Measurements from ENCODE around the gene NTN3.

The NTN3 gene

DNA sequence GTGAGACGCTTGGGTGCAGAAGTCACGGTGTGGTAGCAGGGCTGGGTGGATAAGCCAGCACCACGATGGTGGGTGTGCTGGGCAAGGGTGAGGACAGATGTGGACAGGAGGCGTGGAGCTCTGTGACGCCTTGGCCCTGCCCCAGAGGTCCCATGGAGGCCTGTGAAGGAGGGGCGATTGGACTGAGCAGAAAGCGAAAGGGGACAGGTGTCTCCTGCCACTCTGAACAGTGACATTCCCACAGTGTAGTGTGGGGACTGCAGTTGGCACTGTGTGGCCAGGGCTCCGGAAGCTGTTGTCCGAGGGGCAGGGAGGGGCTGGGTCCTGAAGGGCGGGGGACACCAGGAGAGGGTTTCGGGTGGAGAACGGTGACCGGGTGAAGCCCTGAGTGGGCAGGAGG is 11.2 kb downstream of the NTN3 start:
- Mint-ChIP-seq H3K27me3 (ENCODE audit: low read depth) (no peaks in the 10 kb centered on the region), H3K9me3 (no peaks in the 10 kb centered on the region), H3K4me3 (peak overlapping the region in 2 of 3 experiments; percentile 35 to 37), H3K36me3 (ENCODE audit: low read depth) (no peaks in the 10 kb centered on the region), H3K4me1 (peaks cover 61% of the 10 kb centered on the region), H3K27ac (peak overlapping the region; percentile 30 to 91 (median 76))
- no peak for TF ChIP-seq CTCF (IDR thresholded peaks at IDR 0.05; ENCODE audit: unreplicated experiment in 3 of 3)

- TF ChIP-seq CTCF (IDR thresholded peaks at IDR 0.05; ENCODE audit: unreplicated experiment in 3 of 3), result no peak
- H3K4me1 Mint-ChIP-seq, result peaks cover 63% of the 10 kb centered on the region
- no peaks in the 10 kb centered on the region for H3K27me3 Mint-ChIP-seq (ENCODE audit: low read depth)
- H3K36me3 Mint-ChIP-seq (ENCODE audit: low read depth), result no peaks in the 10 kb centered on the region
- peak overlapping the region; percentile 44 to 91 (median 76) for H3K27ac Mint-ChIP-seq
- no peaks in the 10 kb centered on the region for H3K9me3 Mint-ChIP-seq
- H3K4me3 Mint-ChIP-seq, result peak overlapping the region; percentile 18 to 47 (median 36)
Observed at GRCh38 chr16:2482708-2483534, 11.8 kb downstream of the NTN3 start.

DNA sequence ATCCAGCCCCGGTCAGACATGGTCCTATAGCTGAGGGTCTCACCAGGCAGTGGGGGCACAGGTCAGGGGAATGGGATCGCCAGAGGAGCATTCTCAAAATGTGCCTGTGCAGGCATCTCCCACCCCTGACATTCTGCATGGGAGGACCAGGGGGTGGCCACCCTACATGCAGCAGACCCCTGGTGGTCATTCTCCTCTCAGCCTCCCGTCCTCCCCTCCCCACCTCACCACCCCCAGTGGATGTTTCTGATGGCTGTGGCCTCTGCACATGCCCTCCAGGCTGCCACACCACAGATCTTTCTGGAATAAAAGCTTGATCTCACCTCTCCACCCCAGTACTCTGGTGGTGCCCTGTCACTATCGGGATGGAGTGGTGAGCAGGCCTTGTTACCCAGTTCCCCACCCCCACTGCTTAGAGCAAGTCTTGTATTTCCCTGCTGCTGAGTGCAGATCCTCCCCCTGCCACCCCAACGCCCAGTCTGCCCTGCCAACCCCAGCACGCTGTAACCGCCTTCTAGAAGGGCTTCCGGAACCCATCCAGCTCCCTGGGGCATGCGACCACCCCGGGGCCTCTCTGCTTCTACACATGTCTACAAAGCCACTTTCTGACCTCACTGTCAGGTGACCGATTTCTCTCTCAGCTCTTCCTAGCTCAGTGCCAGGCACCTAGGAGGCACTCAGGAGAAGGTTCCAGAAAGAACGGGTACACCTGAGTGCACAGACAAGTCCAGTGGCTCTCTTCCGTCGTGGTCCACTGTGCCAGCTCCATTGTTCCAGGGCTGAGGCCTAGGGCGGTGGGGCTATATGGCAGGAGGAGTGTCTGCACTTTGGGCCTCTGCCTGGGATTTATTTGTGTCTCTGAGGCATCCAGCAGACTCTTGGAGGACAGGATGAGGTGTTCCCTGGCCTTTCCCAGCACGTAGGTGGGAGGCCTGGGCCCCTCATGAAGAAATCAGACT is 13.1 kb downstream of the NTN3 start:
- H3K27ac Mint-ChIP-seq, result peak overlapping the region; percentile 71 to 91 (median 85)
- H3K4me1 Mint-ChIP-seq, result peaks cover 62% of the 10 kb centered on the region
- H3K4me3 Mint-ChIP-seq, result peak overlapping the region in 1 of 3 experiments; percentile 47
- no peak for TF ChIP-seq CTCF (IDR thresholded peaks at IDR 0.05; ENCODE audit: unreplicated experiment in 3 of 3)
- no peaks in the 10 kb centered on the region for H3K36me3 Mint-ChIP-seq (ENCODE audit: low read depth)
- no peaks in the 10 kb centered on the region for H3K27me3 Mint-ChIP-seq (ENCODE audit: low read depth)
- H3K9me3 Mint-ChIP-seq, result no peaks in the 10 kb centered on the region

- H3K9me3 Mint-ChIP-seq, result no peaks in the 10 kb centered on the region
- H3K27me3 Mint-ChIP-seq (ENCODE audit: low read depth), result no peaks in the 10 kb centered on the region
- H3K27ac Mint-ChIP-seq, result peak overlapping the region; percentile 57 to 91 (median 71)
- H3K4me3 Mint-ChIP-seq, result no peak overlapping the region
- H3K36me3 Mint-ChIP-seq (ENCODE audit: low read depth), result no peaks in the 10 kb centered on the region
- TF ChIP-seq CTCF (IDR thresholded peaks at IDR 0.05; ENCODE audit: unreplicated experiment in 3 of 3), result no peak
- H3K4me1 Mint-ChIP-seq, result peaks cover 62% of the 10 kb centered on the region
Observed at GRCh38 chr16:2484898-2485508, 13.9 kb downstream of the NTN3 start.

GRCh38 chr16:2485811-2486507 is 14.9 kb downstream of the NTN3 start:
- no peaks in the 10 kb centered on the region for H3K27me3 Mint-ChIP-seq (ENCODE audit: low read depth)
- no peaks in the 10 kb centered on the region for H3K36me3 Mint-ChIP-seq (ENCODE audit: low read depth)
- H3K9me3 Mint-ChIP-seq, result no peaks in the 10 kb centered on the region
- TF ChIP-seq CTCF (IDR thresholded peaks at IDR 0.05; ENCODE audit: unreplicated experiment in 3 of 3), result no peak
- H3K4me1 Mint-ChIP-seq, result peaks cover 62% of the 10 kb centered on the region
- no peak overlapping the region for H3K4me3 Mint-ChIP-seq
- H3K27ac Mint-ChIP-seq, result no peak overlapping the region
